HT1080 (cell line): ENCODE results near the gene VSTM4. TPM values are rescaled to one million over a fixed set of nuclear protein-coding genes. Genes with fewer than 3 reads are reported as not detected.

ENCODE experiments used
- DNase-seq: peaks from one replicate; pipeline ENCODE4 v3.0.0-alpha.2; 2015; ENCODE audit warnings: low read depth
- total RNA-seq: library from RNA; depleted of rRNA; stranded (reverse); fragments of >200 nt; shearing (Covaris generic); gene quantifications from 2 replicates; pipeline ENCODE4 v1.2.3, GENCODE V29; 2014

Gene VSTM4
- total RNA-seq, 1 experiment from 2014 or later, result 2.7 TPM

GRCh38 chr10:49049660-49050059 is 65.7 kb downstream of the VSTM4 start:
- DNase-seq, result no peak

GRCh38 chr10:49047128-49047639 is 68.1 kb downstream of the VSTM4 start:
- no peak for DNase-seq

GRCh38 chr10:49044293-49045193 is 70.8 kb downstream of the VSTM4 start:
- no peak for DNase-seq

GRCh38 chr10:49040601-49041000 is 74.7 kb downstream of the VSTM4 start:
- no peak for DNase-seq

GRCh38 chr10:49039409-49039808 is 75.9 kb downstream of the VSTM4 start:
- DNase-seq, result no peak

- DNase-seq, result no peak
Measured at GRCh38 chr10:49038711-49039110, 76.6 kb downstream of the VSTM4 start.

- peak; percentile 80 for DNase-seq
Measured at GRCh38 chr10:49037187-49037586, 78.1 kb downstream of the VSTM4 start.

GRCh38 chr10:49036638-49037037 is 78.7 kb downstream of the VSTM4 start:
- no peak for DNase-seq

- DNase-seq, result no peak
Measured at GRCh38 chr10:49035920-49036319, 79.4 kb downstream of the VSTM4 start.

- no peak for DNase-seq
Measured at GRCh38 chr10:49034925-49035324, 80.4 kb downstream of the VSTM4 start.

- no peak for DNase-seq
Measured at GRCh38 chr10:49033939-49034338, 81.4 kb downstream of the VSTM4 start.

GRCh38 chr10:49029666-49030065 is 85.7 kb downstream of the VSTM4 start:
- no peak for DNase-seq

GRCh38 chr10:49028639-49029038 is 86.7 kb downstream of the VSTM4 start:
- DNase-seq, result no peak

- no peak for DNase-seq
Measured at GRCh38 chr10:49025347-49025983, 89.9 kb downstream of the VSTM4 start.

GRCh38 chr10:49024484-49024883 is 90.8 kb downstream of the VSTM4 start:
- no peak for DNase-seq

- DNase-seq, result no peak
Measured at GRCh38 chr10:49023752-49024151, 91.6 kb downstream of the VSTM4 start.

- no peak for DNase-seq
Measured at GRCh38 chr10:49023071-49023470, 92.3 kb downstream of the VSTM4 start.

GRCh38 chr10:49021685-49022084 is 93.6 kb downstream of the VSTM4 start:
- no peak for DNase-seq

- no peak for DNase-seq
Measured at GRCh38 chr10:49015700-49016099, 99.6 kb downstream of the VSTM4 start.

GRCh38 chr10:49012603-49013002 is 102.7 kb downstream of the VSTM4 start:
- no peak for DNase-seq

- no peak for DNase-seq
Measured at GRCh38 chr10:49011756-49012155, 103.6 kb downstream of the VSTM4 start.

- DNase-seq, result no peak
Measured at GRCh38 chr10:49010865-49011264, 104.5 kb downstream of the VSTM4 start.

- DNase-seq, result no peak
Measured at GRCh38 chr10:49010295-49010694, 105.0 kb downstream of the VSTM4 start.
